ENCODE measurements around the gene MEFV.
A peak's percentile ranks its signal among the peaks of the same experiment; 100 is the strongest.

GRCh38 chr16:3264137-3265036 lies 8.0 kb upstream of the MEFV start:
- TF ChIP-seq CTCF (IDR thresholded peaks at IDR 0.05) (peak in 2 of 3 donors; percentile 25 to 26), POLR2A (IDR thresholded peaks at IDR 0.05) (peak; percentile 88)
